ENCODE results near the gene CPZ.

The CPZ gene

DNA sequence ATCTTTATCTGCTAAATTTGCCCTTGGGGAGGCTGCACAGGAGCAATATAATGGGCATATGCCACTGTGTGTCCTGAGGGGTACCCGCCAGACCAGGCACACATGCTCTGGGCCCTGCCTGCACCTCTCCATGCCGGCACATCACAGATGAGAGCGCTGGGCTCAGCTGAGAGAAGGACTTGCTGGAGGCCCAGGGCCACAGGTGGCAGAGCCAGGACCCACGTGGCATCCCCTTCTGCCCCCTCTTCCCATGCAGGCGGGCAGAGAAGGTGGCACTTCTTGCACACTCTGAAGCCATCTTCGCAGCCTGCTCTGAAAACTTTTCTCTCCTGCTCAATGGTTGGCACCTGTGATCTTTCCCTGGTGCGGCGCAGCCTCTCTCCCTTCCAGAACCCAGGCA is 20.1 kb downstream of the CPZ start:
- WGBS, 2 donors (ENCODE audit: extremely low coverage in 2 of 2, insufficient read length in 2 of 2, insufficient replicate concordance in 1 of 2) = no CpG with 5 or more reads among the region's 8 CpGs

DNA sequence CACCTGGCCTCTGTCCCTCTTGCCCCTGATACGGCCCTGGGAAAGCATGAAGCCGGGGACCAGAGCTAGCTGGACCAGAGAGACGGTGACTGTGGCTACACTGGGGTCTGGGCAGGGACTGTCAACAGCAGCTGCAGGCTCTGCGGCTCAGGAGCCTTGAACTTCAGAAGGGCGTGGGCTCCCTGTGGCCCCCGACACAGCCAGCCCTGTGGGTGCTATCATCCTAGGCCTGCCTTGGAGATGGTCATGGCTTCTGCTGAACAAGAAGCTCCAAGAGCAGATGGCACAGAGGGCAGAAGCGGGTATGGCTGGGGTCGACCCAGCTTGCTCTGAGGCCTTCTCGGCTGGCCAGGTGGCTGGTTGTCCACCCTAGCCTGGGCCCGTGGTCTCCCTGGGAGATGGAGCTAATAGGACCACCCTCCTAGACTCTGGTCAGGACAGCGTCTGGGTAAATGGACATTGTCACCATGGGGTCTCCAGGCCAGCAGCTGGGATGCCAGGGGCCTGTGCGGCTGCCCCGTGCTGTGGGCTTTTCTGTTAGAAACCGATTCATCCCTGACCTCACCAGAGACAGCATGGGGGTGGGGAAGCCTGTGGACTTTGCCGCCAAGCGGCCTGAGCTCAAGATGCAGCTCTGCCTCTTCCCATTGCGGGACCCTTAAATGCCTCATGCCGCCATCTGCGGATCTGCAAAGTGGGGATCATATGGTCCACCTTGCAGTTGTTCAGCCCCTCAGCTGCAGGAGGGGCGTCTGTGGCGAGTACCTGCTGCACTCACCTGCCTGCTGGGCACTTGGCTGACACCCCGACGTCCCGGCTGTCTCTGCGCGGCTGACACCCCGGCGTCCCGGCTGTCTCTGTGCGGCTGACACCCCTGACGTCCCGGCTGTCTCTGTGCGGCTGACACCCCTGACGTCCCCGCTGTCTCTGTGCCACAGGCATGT is 21.1 kb downstream of the CPZ start:
- no peak overlapping the region for H2BK15ac ChIP-seq (ENCODE audit: low read length)
- H3K4me2 ChIP-seq (ENCODE audit: insufficient read depth, low read length, poor library complexity, severe bottlenecking) = no peak overlapping the region
- no peak overlapping the region for H3K14ac ChIP-seq (ENCODE audit: low read length)
- H2BK120ac ChIP-seq (ENCODE audit: low read depth, low read length) = no peak overlapping the region
- no peak overlapping the region for H2AK5ac ChIP-seq (ENCODE audit: low read depth, low read length)
- H3K18ac ChIP-seq (ENCODE audit: low read length) = no peak overlapping the region
- no peak for DNase-seq (ENCODE audit: low spot score)
- H3K9ac ChIP-seq (ENCODE audit: low read depth, low read length, poor library complexity) = no peak overlapping the region
- no peak overlapping the region for H4K91ac ChIP-seq (ENCODE audit: low read depth, low read length, poor library complexity)
- no peak overlapping the region for H4K8ac ChIP-seq (ENCODE audit: low read depth, low read length)
- peaks cover 0 to 21% (median 0%) of the 10 kb centered on the region in 3 experiments for H3K27me3 ChIP-seq (ENCODE audit: control insufficient read depth in 3 of 3, insufficient read depth in 3 of 3, low read depth in 1 of 3, low read length in 3 of 3)
- WGBS, 2 donors (ENCODE audit: extremely low coverage in 2 of 2, insufficient read length in 2 of 2, insufficient replicate concordance in 1 of 2) = no CpG with 5 or more reads among the region's 35 CpGs
- no peak overlapping the region for H2BK12ac ChIP-seq (ENCODE audit: low read length)
- H3K4ac ChIP-seq (ENCODE audit: low read length) = no peak overlapping the region
- H2BK5ac ChIP-seq (ENCODE audit: low read length) = no peak overlapping the region
- no peak overlapping the region for H3K4me3 ChIP-seq (ENCODE audit: low read length in 2 of 2)
- no peaks in the 10 kb centered on the region for H3K36me3 ChIP-seq (replicated peaks in 1 of 2; ENCODE audit: control insufficient read depth in 2 of 2, insufficient read depth in 2 of 2, low read length in 2 of 2)
- H2AFZ ChIP-seq (ENCODE audit: low read length) = no peak overlapping the region
- peak overlapping the region; percentile 53 for H3K23ac ChIP-seq (ENCODE audit: low read depth, low read length, poor library complexity)
- no peaks in the 10 kb centered on the region for H3K4me1 ChIP-seq (ENCODE audit: control insufficient read depth in 2 of 2, insufficient read depth in 1 of 2, low read depth in 1 of 2, low read length in 2 of 2)
- peaks cover 0 to 2% of the 10 kb centered on the region in 2 donors for H3K9me3 ChIP-seq (replicated peaks in 1 of 2; ENCODE audit: control insufficient read depth in 2 of 2, insufficient read depth in 1 of 2, low read depth in 1 of 2, low read length in 2 of 2)
- H3K79me1 ChIP-seq (ENCODE audit: low read depth, low read length) = peaks cover 4% of the 10 kb centered on the region
- no peak overlapping the region for H3K27ac ChIP-seq (replicated peaks; ENCODE audit: low read length)

More for the DNA sequence above, 20.1 kb downstream of the CPZ start:
- peaks cover 0 to 2% of the 10 kb centered on the region in 2 donors for H3K4me1 ChIP-seq (ENCODE audit: control insufficient read depth in 2 of 2, insufficient read depth in 1 of 2, low read depth in 1 of 2, low read length in 2 of 2)
- no peak overlapping the region for H3K4ac ChIP-seq (ENCODE audit: low read length)
- peaks cover 0 to 11% (median 0%) of the 10 kb centered on the region in 3 experiments for H3K27me3 ChIP-seq (ENCODE audit: control insufficient read depth in 3 of 3, insufficient read depth in 3 of 3, low read depth in 1 of 3, low read length in 3 of 3)
- peak overlapping the region; percentile 96 for H3K23ac ChIP-seq (ENCODE audit: low read depth, low read length, poor library complexity)
- H3K4me3 ChIP-seq (ENCODE audit: low read length in 2 of 2) = no peak overlapping the region
- no peak overlapping the region for H2AFZ ChIP-seq (ENCODE audit: low read length)
- H2BK12ac ChIP-seq (ENCODE audit: low read length) = no peak overlapping the region
- DNase-seq (ENCODE audit: low spot score) = no peak
- peaks cover 0 to 2% of the 10 kb centered on the region in 2 donors for H3K9me3 ChIP-seq (replicated peaks in 1 of 2; ENCODE audit: control insufficient read depth in 2 of 2, insufficient read depth in 1 of 2, low read depth in 1 of 2, low read length in 2 of 2)
- H3K79me1 ChIP-seq (ENCODE audit: low read depth, low read length) = peaks cover 4% of the 10 kb centered on the region
- H3K18ac ChIP-seq (ENCODE audit: low read length) = peak overlapping the region; percentile 38
- no peak overlapping the region for H2BK120ac ChIP-seq (ENCODE audit: low read depth, low read length)
- H3K4me2 ChIP-seq (ENCODE audit: insufficient read depth, low read length, poor library complexity, severe bottlenecking) = no peak overlapping the region
- H4K8ac ChIP-seq (ENCODE audit: low read depth, low read length) = no peak overlapping the region
- no peak overlapping the region for H4K91ac ChIP-seq (ENCODE audit: low read depth, low read length, poor library complexity)
- H3K27ac ChIP-seq (replicated peaks; ENCODE audit: low read length) = no peak overlapping the region
- no peak overlapping the region for H2AK5ac ChIP-seq (ENCODE audit: low read depth, low read length)
- no peak overlapping the region for H3K14ac ChIP-seq (ENCODE audit: low read length)
- no peak overlapping the region for H2BK15ac ChIP-seq (ENCODE audit: low read length)
- H3K36me3 ChIP-seq (replicated peaks in 1 of 2; ENCODE audit: control insufficient read depth in 2 of 2, insufficient read depth in 2 of 2, low read length in 2 of 2) = no peaks in the 10 kb centered on the region
- no peak overlapping the region for H2BK5ac ChIP-seq (ENCODE audit: low read length)
- H3K9ac ChIP-seq (ENCODE audit: low read depth, low read length, poor library complexity) = peak overlapping the region; percentile 21

DNA sequence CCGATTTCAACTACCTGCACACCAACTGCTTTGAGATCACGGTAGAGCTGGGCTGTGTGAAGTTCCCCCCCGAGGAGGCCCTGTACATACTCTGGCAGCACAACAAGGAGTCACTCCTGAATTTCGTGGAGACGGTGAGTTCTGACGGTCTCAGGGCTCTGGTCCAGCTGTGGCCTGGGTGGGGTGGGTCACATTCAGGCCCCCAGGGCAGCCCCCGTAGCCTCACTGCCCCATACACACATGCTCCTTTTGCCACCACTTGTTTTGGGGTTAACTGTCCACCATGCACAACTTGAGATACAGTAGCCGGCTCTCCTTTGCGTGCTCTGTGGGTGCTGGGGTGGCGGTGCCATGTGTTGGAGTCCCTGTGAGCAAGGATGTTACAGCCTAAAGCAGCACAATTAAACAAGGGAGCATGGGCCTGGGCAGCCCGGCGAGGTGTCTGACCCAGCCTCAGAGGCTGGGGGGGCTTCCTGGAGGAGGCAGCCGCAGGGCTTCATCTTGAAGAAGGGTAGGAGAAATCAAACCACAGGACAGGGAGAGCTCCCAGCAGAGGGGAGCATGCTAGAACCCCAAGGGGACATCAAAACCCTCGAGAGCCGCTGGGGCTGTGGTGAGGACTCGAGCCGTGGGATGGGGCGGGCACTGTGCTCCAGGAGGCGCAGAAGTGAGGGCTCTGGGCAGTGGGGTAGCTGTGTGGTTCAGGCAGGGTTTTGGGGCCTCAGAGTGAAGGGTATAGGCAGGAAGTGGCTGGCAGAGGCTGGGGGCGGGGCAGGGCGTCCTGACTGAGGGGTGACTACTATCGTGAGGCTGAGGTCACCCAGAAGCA is 22.0 kb downstream of the CPZ start:
- no peak overlapping the region for H2BK5ac ChIP-seq (ENCODE audit: low read length)
- H2BK15ac ChIP-seq (ENCODE audit: low read length) = peak overlapping the region; percentile 17
- peak overlapping the region; percentile 57 for H3K9ac ChIP-seq (ENCODE audit: low read depth, low read length, poor library complexity)
- no peak overlapping the region for H3K4me3 ChIP-seq (ENCODE audit: low read length in 2 of 2)
- H4K8ac ChIP-seq (ENCODE audit: low read depth, low read length) = peak overlapping the region; percentile 17
- DNase-seq (ENCODE audit: low spot score) = no peak
- peaks cover 4% of the 10 kb centered on the region for H3K79me1 ChIP-seq (ENCODE audit: low read depth, low read length)
- peak overlapping the region; percentile 53 for H3K4ac ChIP-seq (ENCODE audit: low read length)
- no peak overlapping the region for H3K27ac ChIP-seq (replicated peaks; ENCODE audit: low read length)
- H2BK12ac ChIP-seq (ENCODE audit: low read length) = peak overlapping the region; percentile 10
- H2AFZ ChIP-seq (ENCODE audit: low read length) = no peak overlapping the region
- peak overlapping the region; percentile 96 for H3K23ac ChIP-seq (ENCODE audit: low read depth, low read length, poor library complexity)
- H4K91ac ChIP-seq (ENCODE audit: low read depth, low read length, poor library complexity) = peak overlapping the region; percentile 43
- no peak overlapping the region for H3K4me2 ChIP-seq (ENCODE audit: insufficient read depth, low read length, poor library complexity, severe bottlenecking)
- no peak overlapping the region for H3K14ac ChIP-seq (ENCODE audit: low read length)
- no peaks in the 10 kb centered on the region for H3K36me3 ChIP-seq (replicated peaks in 1 of 2; ENCODE audit: control insufficient read depth in 2 of 2, insufficient read depth in 2 of 2, low read length in 2 of 2)
- H3K9me3 ChIP-seq (replicated peaks in 1 of 2; ENCODE audit: control insufficient read depth in 2 of 2, insufficient read depth in 1 of 2, low read depth in 1 of 2, low read length in 2 of 2) = peaks cover 0 to 2% of the 10 kb centered on the region in 2 donors
- peaks cover 0 to 22% (median 0%) of the 10 kb centered on the region in 3 experiments for H3K27me3 ChIP-seq (ENCODE audit: control insufficient read depth in 3 of 3, insufficient read depth in 3 of 3, low read depth in 1 of 3, low read length in 3 of 3)
- no peak overlapping the region for H2AK5ac ChIP-seq (ENCODE audit: low read depth, low read length)
- no CpG with 5 or more reads among the region's 22 CpGs for WGBS, 2 donors (ENCODE audit: extremely low coverage in 2 of 2, insufficient read length in 2 of 2, insufficient replicate concordance in 1 of 2)
- no peak overlapping the region for H2BK120ac ChIP-seq (ENCODE audit: low read depth, low read length)
- no peak overlapping the region for H3K18ac ChIP-seq (ENCODE audit: low read length)
- no peaks in the 10 kb centered on the region for H3K4me1 ChIP-seq (ENCODE audit: control insufficient read depth in 2 of 2, insufficient read depth in 1 of 2, low read depth in 1 of 2, low read length in 2 of 2)

Data from neuronal stem cell (in vitro differentiated cells).